Measurements from ENCODE around the gene DGKZ.

- TF ChIP-seq POLR2AphosphoS5 (IDR thresholded peaks at IDR 0.05): no peak
- TF ChIP-seq, protein P1, sequence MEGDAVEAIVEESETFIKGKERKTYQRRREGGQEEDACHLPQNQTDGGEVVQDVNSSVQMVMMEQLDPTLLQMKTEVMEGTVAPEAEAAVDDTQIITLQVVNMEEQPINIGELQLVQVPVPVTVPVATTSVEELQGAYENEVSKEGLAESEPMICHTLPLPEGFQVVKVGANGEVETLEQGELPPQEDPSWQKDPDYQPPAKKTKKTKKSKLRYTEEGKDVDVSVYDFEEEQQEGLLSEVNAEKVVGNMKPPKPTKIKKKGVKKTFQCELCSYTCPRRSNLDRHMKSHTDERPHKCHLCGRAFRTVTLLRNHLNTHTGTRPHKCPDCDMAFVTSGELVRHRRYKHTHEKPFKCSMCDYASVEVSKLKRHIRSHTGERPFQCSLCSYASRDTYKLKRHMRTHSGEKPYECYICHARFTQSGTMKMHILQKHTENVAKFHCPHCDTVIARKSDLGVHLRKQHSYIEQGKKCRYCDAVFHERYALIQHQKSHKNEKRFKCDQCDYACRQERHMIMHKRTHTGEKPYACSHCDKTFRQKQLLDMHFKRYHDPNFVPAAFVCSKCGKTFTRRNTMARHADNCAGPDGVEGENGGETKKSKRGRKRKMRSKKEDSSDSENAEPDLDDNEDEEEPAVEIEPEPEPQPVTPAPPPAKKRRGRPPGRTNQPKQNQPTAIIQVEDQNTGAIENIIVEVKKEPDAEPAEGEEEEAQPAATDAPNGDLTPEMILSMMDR (IDR thresholded peaks at IDR 0.05): no peak
- no peak for TF ChIP-seq EP300 (IDR thresholded peaks at IDR 0.05)
- TF ChIP-seq POLR2A (IDR thresholded peaks at IDR 0.05): no peak
These were observed 11.2 kb upstream of the DGKZ start for GRCh38 chr11:46335890-46336562.

All from sigmoid colon (tissue), 4 donors.